NCI-H2029 (cell line): ENCODE data around the gene NSMF.

Experiments used
- DNase-seq: peaks from one replicate; lab custom pipeline; 2025; lab: John Stamatoyannopoulos, UW

The NSMF gene

DNA sequence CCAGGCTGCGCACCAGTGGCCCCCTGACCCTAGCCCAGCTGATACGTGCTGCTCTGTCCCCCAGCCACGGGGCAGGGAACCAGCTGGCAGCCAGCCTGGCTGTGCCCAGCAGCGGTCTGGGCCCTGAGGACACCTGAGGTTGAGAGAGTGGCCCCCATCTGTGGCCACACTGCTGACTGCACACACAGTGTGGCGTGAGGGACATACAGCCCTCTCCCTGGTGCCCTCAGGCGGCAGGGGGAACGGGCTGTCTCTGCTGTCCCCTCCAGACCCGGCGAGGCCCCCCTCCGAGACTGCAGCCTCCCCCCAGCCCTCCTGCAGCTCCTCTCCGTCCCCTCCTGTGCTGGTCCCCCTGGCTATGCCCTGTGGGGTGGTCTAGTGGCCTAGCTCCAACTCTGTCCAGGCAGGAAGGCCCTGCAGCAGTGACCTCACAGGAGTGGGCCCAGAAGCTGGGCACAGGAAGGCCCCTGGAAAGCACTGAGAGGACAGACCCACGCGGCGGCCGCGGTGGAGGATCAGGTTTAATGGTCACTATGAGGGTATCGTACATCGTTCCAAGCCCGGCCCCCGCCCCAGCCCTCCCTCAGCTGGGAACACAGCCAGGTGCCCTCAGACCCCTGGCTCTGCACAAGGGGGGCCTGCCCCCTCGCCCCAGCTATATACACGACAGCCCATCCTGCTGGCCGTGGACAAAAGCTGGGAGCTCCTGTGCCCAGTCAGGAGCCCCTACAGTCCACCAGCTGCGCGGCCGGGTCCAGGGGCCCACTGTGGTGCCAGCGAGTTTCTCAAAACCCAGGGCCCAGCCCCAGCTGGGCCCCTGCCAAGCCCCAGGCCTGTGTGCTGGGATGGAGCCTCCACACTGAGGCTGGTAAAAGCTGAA lies 11.2 kb downstream of the NSMF start:
- DNase-seq: no peak

DNA sequence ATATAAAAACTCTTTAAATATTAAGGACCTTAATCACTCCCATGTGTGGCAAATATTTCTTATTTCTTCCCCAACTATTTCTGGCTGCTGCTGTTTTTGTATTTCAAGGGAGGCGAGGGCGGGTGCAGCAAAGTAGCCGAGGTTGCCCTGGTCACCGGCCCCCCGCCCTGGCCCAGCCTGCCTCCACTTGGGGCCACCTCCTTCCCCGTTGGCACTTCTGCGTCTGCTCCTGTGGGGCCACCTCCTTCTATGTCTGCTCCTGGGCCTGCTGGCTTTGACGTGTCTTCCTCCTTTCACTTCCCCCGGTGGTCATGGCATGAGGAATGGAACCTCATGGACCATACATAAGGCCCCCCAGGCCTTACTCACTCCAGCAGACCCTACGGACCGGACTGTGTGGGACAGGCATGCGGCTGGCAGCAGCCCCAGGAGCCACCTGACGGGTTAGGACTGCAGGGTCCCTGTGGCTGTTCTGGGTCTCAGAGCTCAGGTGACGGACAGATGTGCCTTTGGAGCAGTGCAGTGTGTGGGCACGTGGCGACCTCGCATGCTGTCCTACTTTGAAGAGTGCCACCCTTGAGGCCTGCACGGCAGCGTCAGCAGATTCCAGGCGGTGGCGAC lies 12.2 kb downstream of the NSMF start:
- DNase-seq: no peak

GRCh38 chr9:137445930-137446431 lies 13.2 kb downstream of the NSMF start:
- DNase-seq: no peak

DNA sequence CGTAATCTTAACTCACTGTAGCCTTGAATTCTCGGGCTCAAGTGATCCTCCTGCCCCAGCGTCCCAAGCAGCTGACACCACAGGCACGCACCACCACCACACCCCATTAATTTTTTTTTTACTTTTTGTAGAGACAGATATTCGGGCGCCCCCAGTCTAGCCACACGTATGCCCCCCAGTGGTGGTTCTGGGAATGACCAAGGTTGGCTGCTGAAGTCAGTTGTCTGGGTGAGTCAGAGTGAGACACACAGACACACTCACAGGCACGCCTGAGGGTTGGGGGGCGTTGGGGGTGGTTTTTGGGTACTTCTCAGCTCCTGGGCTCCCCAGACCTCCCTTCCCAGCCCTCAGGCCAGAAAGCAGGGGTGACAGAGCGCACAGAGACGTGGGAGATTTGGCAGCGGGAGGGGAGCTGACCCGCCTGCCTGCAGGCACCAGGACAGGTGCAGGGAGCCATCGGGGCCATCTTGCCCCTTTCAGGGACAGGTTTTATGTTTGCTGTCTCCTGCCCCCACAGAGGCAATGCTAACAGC lies 13.8 kb downstream of the NSMF start:
- peak; percentile 39 for DNase-seq

DNA sequence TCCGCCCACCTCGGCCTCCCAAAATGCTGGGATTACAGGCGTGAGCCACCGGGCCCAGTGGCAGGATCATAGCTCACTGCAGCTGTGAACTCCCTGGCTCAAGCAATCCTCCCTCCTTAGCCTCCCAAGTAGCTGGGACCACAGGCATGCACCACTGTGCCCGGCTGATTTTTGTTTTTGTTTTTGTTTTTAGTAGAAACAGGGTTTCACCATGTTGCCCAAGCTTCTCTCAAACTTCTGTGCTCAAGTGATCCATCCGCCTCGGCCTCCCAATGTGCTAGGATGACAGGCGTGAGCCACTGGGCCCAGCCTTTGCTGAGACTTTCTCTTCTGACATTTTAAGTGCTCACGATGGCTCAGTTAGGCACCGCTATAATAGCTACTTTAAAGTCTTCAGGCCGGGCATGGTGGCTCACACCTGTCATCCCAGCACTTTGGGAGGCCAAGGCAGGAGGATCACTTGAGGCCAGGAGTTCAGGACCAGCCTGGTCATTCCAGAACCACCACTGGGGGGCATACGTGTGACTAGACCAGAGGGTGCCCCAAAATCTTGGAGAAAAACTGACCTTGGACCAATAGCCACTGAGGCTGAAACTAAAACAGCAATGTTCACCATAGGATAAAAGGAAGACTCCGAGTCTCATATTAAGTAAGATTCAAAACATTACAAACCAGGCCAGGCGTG lies 14.9 kb downstream of the NSMF start:
- DNase-seq: no peak

GRCh38 chr9:137441935-137442321 lies 17.2 kb downstream of the NSMF start:
- no peak for DNase-seq

GRCh38 chr9:137441289-137441934 lies 17.7 kb downstream of the NSMF start, which contains the start of gene ENTPD8:
Gene ENTPD8 (minus strand): TSS chr9:137441357. CDS start chr9:137438285, 3,072 bp downstream.
- DNase-seq: peak; percentile 85

GRCh38 chr9:137439158-137439714 lies 19.9 kb downstream of the NSMF start:
- no peak for DNase-seq

DNA sequence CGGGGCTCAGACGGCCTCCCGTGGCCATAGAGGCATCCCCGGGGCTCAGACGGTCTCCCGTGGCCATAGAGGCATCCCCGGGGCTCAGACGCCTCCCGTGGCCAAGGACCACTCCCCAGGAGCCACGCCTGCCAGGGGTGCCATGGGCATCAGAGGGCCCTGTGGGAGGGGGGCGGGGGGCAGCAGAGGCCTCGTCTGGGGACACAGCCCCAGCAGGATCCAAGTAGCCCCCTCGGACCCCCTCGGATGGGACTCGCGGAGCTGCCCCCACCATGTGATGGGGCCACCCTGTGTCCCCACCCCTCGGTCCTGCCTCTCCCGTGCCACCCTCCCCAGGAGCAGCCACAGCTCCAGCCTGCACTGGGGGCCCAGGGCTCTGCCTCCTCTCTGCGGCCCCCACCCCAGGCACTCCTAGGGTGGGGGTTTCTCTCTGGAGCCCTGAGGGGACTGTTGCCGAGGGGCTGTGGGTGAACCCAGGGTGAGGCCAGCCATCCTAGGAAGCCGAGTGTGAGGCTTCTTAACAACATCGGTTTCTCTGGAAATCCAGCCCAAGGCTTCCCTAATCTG lies 20.5 kb downstream of the NSMF start:
- DNase-seq: no peak

DNA sequence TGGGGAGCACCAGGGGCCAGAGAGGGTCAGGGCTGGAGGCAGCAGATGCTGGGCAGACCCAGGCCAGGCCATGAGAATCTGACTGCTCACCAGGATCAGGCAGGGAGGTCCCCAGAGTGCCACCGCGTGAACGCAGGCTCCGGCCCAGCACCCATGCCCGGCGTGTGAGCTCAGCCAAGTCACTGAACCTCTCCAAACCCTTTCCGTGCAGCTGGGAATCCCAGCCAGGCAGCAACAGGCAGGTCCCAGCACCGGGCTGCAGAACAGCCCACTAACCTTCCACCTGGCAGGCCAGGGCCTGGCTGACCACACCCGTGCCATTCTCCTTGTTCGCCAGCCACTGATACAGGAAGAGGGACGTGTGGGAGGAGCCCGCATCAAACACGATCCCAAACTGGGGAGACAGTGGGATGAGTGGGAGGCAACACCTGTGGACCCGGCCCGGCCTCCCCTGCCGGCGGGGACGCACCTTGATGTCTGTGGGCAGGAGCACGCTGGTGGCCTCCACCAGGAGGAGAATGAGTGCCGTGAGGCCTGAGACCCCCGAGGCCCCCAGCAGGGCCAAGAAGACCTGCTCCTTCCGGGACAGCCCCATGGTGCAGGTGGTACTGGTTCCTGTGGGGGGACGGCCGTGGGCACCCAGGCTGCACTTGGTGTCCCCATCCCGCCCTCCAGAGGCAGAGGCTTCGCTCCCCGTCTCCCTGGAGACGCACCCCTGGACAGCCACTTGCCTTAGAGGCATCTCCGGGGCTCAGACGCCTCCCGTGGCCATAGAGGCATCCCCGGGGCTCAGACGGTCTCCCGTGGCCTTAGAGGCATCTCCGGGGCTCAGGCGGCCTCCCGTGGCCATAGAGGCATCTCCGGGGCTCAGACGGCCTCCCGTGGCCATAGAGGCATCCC lies 21.2 kb downstream of the NSMF start:
- no peak for DNase-seq

- no peak for DNase-seq
Observed at GRCh38 chr9:137436761-137437600, 22.2 kb downstream of the NSMF start.

GRCh38 chr9:137435980-137436760 lies 23.0 kb downstream of the NSMF start:
- DNase-seq: no peak

GRCh38 chr9:137435381-137435891 lies 23.7 kb downstream of the NSMF start:
- DNase-seq: no peak

DNA sequence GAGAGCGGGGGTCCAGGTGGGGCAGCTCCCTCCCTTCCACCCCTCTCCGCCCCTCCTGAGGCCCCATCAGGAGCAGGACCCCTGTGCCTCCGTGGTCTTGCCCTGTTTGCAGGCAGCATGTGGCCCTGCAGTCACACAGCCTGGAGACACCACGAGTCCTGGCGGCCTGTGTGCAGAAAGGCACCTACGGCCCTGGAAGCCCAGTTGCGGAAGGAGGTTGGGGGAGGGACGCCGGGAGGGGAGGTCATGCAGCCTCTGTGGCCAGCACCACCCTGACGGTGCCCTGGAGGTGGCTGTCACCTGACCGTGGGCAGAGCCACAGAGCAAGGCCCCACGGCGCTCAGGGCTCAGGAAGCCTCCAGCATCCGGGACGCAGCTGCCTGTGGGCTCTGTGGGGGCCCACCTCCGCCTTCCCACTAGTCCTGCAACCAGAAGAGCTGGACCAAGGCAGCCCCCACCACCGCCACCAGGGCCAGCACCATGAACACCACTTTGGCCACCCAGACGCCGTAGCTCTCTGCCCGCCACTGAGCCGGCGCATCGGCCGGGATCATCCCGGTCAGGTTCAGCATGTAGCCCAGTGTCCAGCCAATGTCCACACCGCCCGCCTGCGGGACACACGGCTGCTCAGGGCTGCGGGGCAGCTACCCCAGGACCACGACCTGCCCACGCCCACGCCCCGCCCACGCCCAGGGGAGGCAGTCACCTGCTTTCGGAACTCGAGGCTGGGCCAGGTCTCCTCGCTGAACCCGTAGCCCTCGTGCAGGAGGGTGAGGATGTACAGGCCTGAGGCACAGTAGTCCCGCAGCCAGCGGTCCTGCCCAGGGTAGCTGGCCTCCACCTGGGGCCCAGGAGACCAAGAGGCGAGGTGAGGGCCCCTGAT lies 24.4 kb downstream of the NSMF start:
- DNase-seq: no peak

- no peak for DNase-seq
Observed at GRCh38 chr9:137433916-137434431, 25.2 kb downstream of the NSMF start.

DNA sequence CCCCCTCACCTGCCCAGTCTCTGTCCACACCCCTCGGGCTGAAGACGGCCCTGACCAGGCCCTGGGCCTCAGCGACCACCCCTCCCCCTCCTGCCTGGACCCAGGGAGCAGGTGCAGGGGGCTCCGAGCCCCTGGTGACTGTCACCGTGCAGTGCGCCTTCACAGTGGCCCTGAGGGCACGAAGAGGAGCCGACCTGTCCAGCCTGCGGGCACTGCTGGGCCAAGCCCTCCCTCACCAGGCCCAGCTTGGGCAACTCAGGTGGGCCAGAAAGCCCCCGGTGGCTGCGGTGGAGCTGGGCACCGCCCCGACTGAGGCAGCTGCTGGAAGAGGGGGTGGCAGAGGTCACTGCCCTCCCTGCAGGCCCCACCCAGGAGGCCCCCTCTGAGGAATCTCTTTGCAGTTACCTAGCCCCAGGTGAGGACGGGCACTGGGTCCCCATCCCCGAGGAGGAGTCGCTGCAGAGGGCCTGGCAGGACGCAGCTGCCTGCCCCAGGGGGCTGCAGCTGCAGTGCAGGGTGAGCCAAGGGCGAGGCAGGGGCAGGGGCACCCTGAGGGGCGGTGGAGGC lies 25.7 kb downstream of the NSMF start:
- no peak for DNase-seq
